Measurements from ENCODE around the gene FBXO21. TPM values are rescaled to one million over a fixed set of nuclear protein-coding genes. Genes with fewer than 3 reads are reported as not detected.

Gene FBXO21
- total RNA-seq, 1 donor from 2014 or later, result 69.3 TPM

DNA sequence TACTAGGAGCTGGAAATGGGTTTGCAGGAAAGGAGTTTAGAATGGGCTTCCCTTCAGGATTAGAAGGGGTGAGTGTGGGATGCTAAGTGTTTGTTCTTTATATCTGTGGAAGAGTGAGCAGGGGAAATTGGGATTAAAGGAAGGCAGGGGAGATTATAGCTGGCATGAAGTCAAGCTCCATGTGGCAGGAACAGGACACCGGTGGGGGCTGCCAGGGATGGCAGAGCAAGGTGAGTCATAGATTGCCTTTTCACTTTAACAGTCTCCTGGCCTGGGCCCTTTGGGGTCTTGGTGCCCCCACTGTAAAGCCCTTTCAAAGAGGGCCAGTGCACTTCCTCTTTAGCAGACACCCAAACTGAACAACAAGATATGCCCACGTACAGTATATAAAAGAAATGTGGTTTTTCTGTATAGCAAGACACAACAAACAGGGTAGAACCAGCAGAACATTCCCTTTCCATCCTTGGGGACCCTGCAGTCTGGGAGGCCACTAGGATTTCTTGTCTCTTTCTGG is 23.1 kb upstream of the FBXO21 start:
- no peak for DNase-seq (ENCODE audit: low spot score)
- peaks cover 21% of the 10 kb centered on the region for H3K27me3 Mint-ChIP-seq (ENCODE audit: insufficient read depth, low read depth)

DNA sequence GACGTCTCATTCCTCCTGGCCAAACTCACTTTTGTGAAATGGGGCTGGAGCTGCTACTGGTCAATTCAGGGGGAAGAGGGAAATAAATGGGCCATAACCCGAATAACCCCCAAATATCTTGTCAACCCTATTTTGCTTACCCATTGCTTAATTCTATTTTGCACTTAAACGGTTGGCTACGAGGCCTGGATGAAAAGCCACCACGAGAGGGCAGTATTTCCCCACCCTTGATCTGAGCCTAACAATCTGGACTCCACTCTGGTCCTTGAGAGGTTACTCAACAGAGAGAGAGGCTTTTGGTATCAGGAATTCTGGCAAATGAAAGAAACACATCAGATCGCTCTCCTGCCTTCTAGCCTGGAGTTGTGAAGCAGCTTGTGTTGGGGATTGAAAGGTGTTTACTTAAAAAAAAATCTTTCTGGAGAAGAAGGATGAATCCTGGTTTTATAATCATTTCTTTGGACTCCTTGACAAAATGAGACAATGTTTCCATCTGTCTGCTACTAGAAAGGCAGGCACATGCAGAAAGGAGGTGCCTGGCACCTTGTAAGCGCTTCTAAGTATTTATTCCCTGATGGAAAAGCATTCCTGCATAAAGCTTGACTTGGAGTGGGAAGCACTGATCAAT is 22.4 kb upstream of the FBXO21 start:
- peaks cover 9% of the 10 kb centered on the region for H3K4me1 ChIP-seq
- H3K79me2 ChIP-seq (ENCODE audit: low read depth), result no peaks in the 10 kb centered on the region
- no peaks in the 10 kb centered on the region for H3K9me3 ChIP-seq (ENCODE audit: low read depth)
- H3F3A ChIP-seq (ENCODE audit: low read depth), result peaks cover 8% of the 10 kb centered on the region
- H3K4me2 ChIP-seq, result peak overlapping the region; percentile 32
- no peak overlapping the region for H3K4me3 ChIP-seq
- H3K27me3 ChIP-seq, result no peaks in the 10 kb centered on the region
- H3K27ac ChIP-seq, result no peak overlapping the region
- DNase-seq (ENCODE audit: low spot score), result peak; percentile 85
- peak overlapping the region; percentile 81 for H2AFZ ChIP-seq (replicated peaks)
- peaks cover 24% of the 10 kb centered on the region for H3K27me3 Mint-ChIP-seq (ENCODE audit: insufficient read depth, low read depth)
- H3K4me1 Mint-ChIP-seq, result peaks cover 6% of the 10 kb centered on the region
- H3K9me3 Mint-ChIP-seq, result no peaks in the 10 kb centered on the region
- no peak overlapping the region for H3K4me3 Mint-ChIP-seq
- no peak for TF ChIP-seq EZH2phosphoT487 (IDR thresholded peaks at IDR 0.05)
- TF ChIP-seq, protein P1, sequence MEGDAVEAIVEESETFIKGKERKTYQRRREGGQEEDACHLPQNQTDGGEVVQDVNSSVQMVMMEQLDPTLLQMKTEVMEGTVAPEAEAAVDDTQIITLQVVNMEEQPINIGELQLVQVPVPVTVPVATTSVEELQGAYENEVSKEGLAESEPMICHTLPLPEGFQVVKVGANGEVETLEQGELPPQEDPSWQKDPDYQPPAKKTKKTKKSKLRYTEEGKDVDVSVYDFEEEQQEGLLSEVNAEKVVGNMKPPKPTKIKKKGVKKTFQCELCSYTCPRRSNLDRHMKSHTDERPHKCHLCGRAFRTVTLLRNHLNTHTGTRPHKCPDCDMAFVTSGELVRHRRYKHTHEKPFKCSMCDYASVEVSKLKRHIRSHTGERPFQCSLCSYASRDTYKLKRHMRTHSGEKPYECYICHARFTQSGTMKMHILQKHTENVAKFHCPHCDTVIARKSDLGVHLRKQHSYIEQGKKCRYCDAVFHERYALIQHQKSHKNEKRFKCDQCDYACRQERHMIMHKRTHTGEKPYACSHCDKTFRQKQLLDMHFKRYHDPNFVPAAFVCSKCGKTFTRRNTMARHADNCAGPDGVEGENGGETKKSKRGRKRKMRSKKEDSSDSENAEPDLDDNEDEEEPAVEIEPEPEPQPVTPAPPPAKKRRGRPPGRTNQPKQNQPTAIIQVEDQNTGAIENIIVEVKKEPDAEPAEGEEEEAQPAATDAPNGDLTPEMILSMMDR (IDR thresholded peaks at IDR 0.05), result peak; percentile 98
- H4K20me1 ChIP-seq (ENCODE audit: low read depth), result no peaks in the 10 kb centered on the region
- no peaks in the 10 kb centered on the region for H3K36me3 ChIP-seq
- no peaks in the 10 kb centered on the region for H3K36me3 Mint-ChIP-seq
- H3K9ac ChIP-seq, result no peak overlapping the region
- no peak overlapping the region for H3K27ac Mint-ChIP-seq

More for the DNA sequence above, 23.1 kb upstream of the FBXO21 start:
- Histone ChIP-seq H4K20me1 (ENCODE audit: low read depth) (no peaks in the 10 kb centered on the region), H3K27ac (no peak overlapping the region), H3K9me3 (ENCODE audit: low read depth) (no peaks in the 10 kb centered on the region), H3K79me2 (ENCODE audit: low read depth) (no peaks in the 10 kb centered on the region), H3K9ac (no peak overlapping the region), H3K4me1 (peaks cover 6% of the 10 kb centered on the region), H3K4me2 (peak overlapping the region; percentile 32), H2AFZ (replicated peaks) (peak overlapping the region; percentile 81), H3K27me3 (no peaks in the 10 kb centered on the region), H3K36me3 (no peaks in the 10 kb centered on the region), H3F3A (ENCODE audit: low read depth) (peaks cover 8% of the 10 kb centered on the region), H3K4me3 (no peak overlapping the region)
- Mint-ChIP-seq H3K27ac (no peak overlapping the region), H3K4me3 (no peak overlapping the region), H3K9me3 (no peaks in the 10 kb centered on the region), H3K4me1 (peaks cover under 1% of the 10 kb centered on the region), H3K36me3 (no peaks in the 10 kb centered on the region)
- no peak for TF ChIP-seq EZH2phosphoT487 (IDR thresholded peaks at IDR 0.05)

DNA sequence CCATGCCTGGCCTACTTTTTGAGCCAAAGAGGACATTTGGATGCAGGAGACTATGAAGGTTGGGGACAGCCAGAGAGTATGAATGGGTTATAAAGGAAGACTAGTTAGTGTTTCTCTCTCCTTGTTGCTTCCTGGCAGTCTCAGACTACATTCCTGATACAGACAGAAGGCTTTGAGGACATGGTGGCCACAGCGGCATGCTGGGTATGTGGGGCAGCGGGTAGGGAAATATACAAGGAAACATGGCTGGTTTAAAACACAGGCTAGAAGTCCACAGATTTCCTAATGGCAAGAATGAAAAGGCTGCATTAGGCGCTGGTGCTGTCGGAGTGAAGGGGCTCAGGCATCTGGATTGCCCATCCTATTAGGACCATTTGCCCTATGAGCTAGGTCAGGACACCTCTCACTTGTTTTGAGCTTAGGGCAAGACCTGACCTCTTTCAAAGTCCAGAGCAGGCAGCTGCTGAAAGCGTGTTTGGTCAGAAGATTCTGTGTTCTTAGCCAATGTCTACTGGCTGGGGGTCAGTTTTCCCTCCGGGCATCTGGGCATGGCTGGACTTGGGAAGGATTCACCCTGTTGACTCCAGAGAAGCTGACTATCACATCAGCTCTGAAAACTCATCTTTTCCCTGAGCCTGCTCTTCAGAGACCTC is 20.1 kb upstream of the FBXO21 start:
- no peaks in the 10 kb centered on the region for H3K9me3 ChIP-seq (ENCODE audit: low read depth)
- H3K4me1 Mint-ChIP-seq, result peaks cover 6% of the 10 kb centered on the region
- no peak overlapping the region for H3K4me3 ChIP-seq
- H3K27ac ChIP-seq, result no peak overlapping the region
- TF ChIP-seq EZH2phosphoT487 (IDR thresholded peaks at IDR 0.05) (no peak), EZH2 (IDR thresholded peaks at IDR 0.05) (no peak)
- TF ChIP-seq, protein P1 (IDR thresholded peaks at IDR 0.05), result no peak
- H3K79me2 ChIP-seq (ENCODE audit: low read depth), result no peaks in the 10 kb centered on the region
- H3K27me3 ChIP-seq, result no peaks in the 10 kb centered on the region
- H3F3A ChIP-seq (ENCODE audit: low read depth), result peaks cover 8% of the 10 kb centered on the region
- H3K4me2 ChIP-seq, result no peak overlapping the region
- no peaks in the 10 kb centered on the region for H3K9me3 Mint-ChIP-seq
- H3K27ac Mint-ChIP-seq, result peak overlapping the region; percentile 21
- no peaks in the 10 kb centered on the region for H3K36me3 Mint-ChIP-seq
- peaks cover 23% of the 10 kb centered on the region for H3K27me3 Mint-ChIP-seq (ENCODE audit: insufficient read depth, low read depth)
- no peaks in the 10 kb centered on the region for H4K20me1 ChIP-seq (ENCODE audit: low read depth)
- H3K4me1 ChIP-seq, result peaks cover 9% of the 10 kb centered on the region
- H3K36me3 ChIP-seq, result no peaks in the 10 kb centered on the region
- H3K9ac ChIP-seq, result no peak overlapping the region
- no peak for DNase-seq (ENCODE audit: low spot score)
- H3K4me3 Mint-ChIP-seq, result no peak overlapping the region
- H2AFZ ChIP-seq (replicated peaks), result no peak overlapping the region

DNA sequence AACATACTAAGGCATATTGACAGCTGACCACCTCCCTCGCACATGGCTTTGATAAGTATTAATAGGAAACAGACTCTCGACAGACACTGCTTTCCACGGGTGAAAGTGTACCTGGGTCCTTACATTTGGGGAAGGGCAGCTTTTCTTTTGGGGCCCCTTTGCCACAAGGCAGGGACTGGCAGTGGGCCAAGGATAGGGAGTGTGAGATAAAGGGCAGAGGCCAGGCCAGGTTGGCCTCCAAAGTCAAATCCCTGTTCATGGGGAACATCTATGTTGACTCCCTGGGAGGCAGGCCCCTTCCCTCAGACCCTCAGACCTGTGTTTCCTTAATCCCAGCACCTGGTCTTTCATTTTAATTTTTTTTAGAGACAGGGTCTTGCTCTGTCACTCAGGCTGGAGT is 19.4 kb upstream of the FBXO21 start:
- H3K27me3 ChIP-seq, result no peaks in the 10 kb centered on the region
- no peak overlapping the region for H3K4me3 ChIP-seq
- H3F3A ChIP-seq (ENCODE audit: low read depth), result peaks cover 8% of the 10 kb centered on the region
- H3K79me2 ChIP-seq (ENCODE audit: low read depth), result no peaks in the 10 kb centered on the region
- Mint-ChIP-seq H3K36me3 (no peaks in the 10 kb centered on the region), H3K4me1 (peaks cover 11% of the 10 kb centered on the region), H3K9me3 (no peaks in the 10 kb centered on the region), H3K27ac (no peak overlapping the region), H3K27me3 (ENCODE audit: insufficient read depth, low read depth) (peaks cover 20% of the 10 kb centered on the region), H3K4me3 (no peak overlapping the region)
- H4K20me1 ChIP-seq (ENCODE audit: low read depth), result no peaks in the 10 kb centered on the region
- no peaks in the 10 kb centered on the region for H3K9me3 ChIP-seq (ENCODE audit: low read depth)
- H3K4me2 ChIP-seq, result no peak overlapping the region
- TF ChIP-seq, protein P1 (IDR thresholded peaks at IDR 0.05), result no peak
- no peaks in the 10 kb centered on the region for H3K36me3 ChIP-seq
- no peak overlapping the region for H3K9ac ChIP-seq
- H3K27ac ChIP-seq, result no peak overlapping the region
- H3K4me1 ChIP-seq, result peaks cover 9% of the 10 kb centered on the region
- no peak overlapping the region for H2AFZ ChIP-seq (replicated peaks)
- DNase-seq (ENCODE audit: low spot score), result no peak

Measured in neural progenitor cell (in vitro differentiated cells).